ENCODE measurements around the gene REELD1.

REELD1 gene

GRCh38 chr4:146214238-146214637, at the start of gene REELD1:
TSS of gene REELD1 (plus strand) at chr4:146214538. CDS start at chr4:146216953, 2,415 bp downstream.
- DNase-seq, result no peak

- no peak for DNase-seq
Observed at GRCh38 chr4:146165221-146165620, 49.1 kb upstream of the REELD1 start.

- DNase-seq, result no peak
Observed at GRCh38 chr4:146165840-146166239, 48.5 kb upstream of the REELD1 start.

- no peak for DNase-seq
Observed at GRCh38 chr4:146170149-146170548, 44.2 kb upstream of the REELD1 start.

GRCh38 chr4:146175541-146176453, 38.5 kb upstream of the REELD1 start, which contains the start of gene LSM6:
TSS of gene LSM6 (plus strand) at chr4:146175718. CDS start at chr4:146182922, 7,204 bp downstream.
- DNase-seq, result peak; percentile 90

GRCh38 chr4:146176891-146177290, 37.4 kb upstream of the REELD1 start:
- DNase-seq, result no peak

- no peak for DNase-seq
Observed at GRCh38 chr4:146178126-146178525, 36.2 kb upstream of the REELD1 start.

- no peak for DNase-seq
Observed at GRCh38 chr4:146179784-146180370, 34.5 kb upstream of the REELD1 start.

- DNase-seq, result no peak
Observed at GRCh38 chr4:146182443-146182842, 31.9 kb upstream of the REELD1 start.

- no peak for DNase-seq
Observed at GRCh38 chr4:146183209-146183608, 31.1 kb upstream of the REELD1 start.

- no peak for DNase-seq
Observed at GRCh38 chr4:146186041-146186440, 28.3 kb upstream of the REELD1 start.

GRCh38 chr4:146186596-146186995, 27.7 kb upstream of the REELD1 start:
- no peak for DNase-seq

- DNase-seq, result no peak
Observed at GRCh38 chr4:146190456-146190855, 23.9 kb upstream of the REELD1 start.

- DNase-seq, result peak; percentile 2
Observed at GRCh38 chr4:146191766-146192458, 22.4 kb upstream of the REELD1 start.

GRCh38 chr4:146193628-146194027, 20.7 kb upstream of the REELD1 start:
- DNase-seq, result no peak

- DNase-seq, result no peak
Observed at GRCh38 chr4:146194212-146194611, 20.1 kb upstream of the REELD1 start.

GRCh38 chr4:146202665-146203064, 11.7 kb upstream of the REELD1 start:
- DNase-seq, result no peak

- DNase-seq, result no peak
Observed at GRCh38 chr4:146207410-146207809, 6.9 kb upstream of the REELD1 start.

- no peak for DNase-seq
Observed at GRCh38 chr4:146210890-146211289, 3.4 kb upstream of the REELD1 start.

GRCh38 chr4:146211440-146211839, 2.9 kb upstream of the REELD1 start:
- DNase-seq, result no peak

- DNase-seq, result no peak
Observed at GRCh38 chr4:146212781-146213180, 1.6 kb upstream of the REELD1 start.

GRCh38 chr4:146222313-146222712, 8.0 kb downstream of the REELD1 start:
- DNase-seq, result peak; percentile 8

- DNase-seq, result no peak
Observed at GRCh38 chr4:146224326-146224966, 10.1 kb downstream of the REELD1 start.
